Keratinocyte (primary cell): ENCODE measurements around the gene PPFIA1.

Experiments used
- CTCF ChIP-seq, 3 experiments: IDR thresholded peaks in 1 of 3; conservative IDR thresholded peaks in 1 of 3; optimal IDR thresholded peaks in 1 of 3; 2 replicates in 2 of 3; 3 replicates in 1 of 3; pipeline versions ENCODE3 to v1.5.1; 2011; ENCODE audit warnings: low read length in 3 of 3, mild to moderate bottlenecking in 3 of 3, moderate library complexity in 2 of 3, control low read depth in 1 of 3, inconsistent platforms in 1 of 3; ENCODE audit not compliant: insufficient read depth in 2 of 3; ENCODE audit errors: extremely low read depth in 1 of 3
- EZH2 ChIP-seq: IDR thresholded peaks from one replicate; pipeline ENCODE4 v1.6.1; 2012; ENCODE audit warnings: inconsistent platforms, mild to moderate bottlenecking, low read length, moderate library complexity

DNA sequence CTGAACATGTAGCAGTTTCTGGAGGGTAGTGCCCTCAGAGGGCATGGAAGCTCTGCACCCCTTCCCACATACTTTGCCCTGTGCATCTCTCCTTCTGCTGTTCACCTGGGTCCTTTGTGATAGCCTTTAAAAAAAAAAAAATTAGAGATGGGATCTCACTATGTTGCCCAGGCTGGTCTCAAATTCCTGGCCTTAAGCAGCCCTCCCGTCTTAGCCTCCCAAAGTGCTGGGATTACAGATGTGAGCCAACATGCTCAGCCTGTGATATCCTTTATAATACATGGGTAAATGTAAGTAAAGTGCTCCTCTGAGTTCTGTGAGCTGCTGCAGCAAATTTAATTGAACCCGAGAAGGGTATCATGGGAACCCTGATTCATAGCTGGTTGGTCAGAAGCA lies 33.7 kb downstream of the PPFIA1 start:
- no peak for TF ChIP-seq CTCF (optimal IDR thresholded peaks at IDR 0.05 in 1 of 3, IDR thresholded peaks at IDR 0.05 in 1 of 3, conservative IDR thresholded peaks at IDR 0.05 in 1 of 3; ENCODE audit: extremely low read depth in 1 of 3, insufficient read depth in 2 of 3, low read length in 3 of 3)
- no peak for TF ChIP-seq EZH2
